Thyroid gland (tissue), 4 donors: Measurements from ENCODE around the gene TBC1D1.

Experiments used
- POLR2A ChIP-seq, 2 donors: fragments of 450-650 bp; IDR thresholded peaks; one replicate each; pipeline ENCODE4 v1.6.1; 2017; ENCODE audit warnings: antibody characterized with exemption in 2 of 2, mild to moderate bottlenecking in 2 of 2, moderate library complexity in 1 of 2
- TF ChIP-seq, protein P1 (sequence below), 6 experiments: fragments of 200-600 bp in 3 of 6; fragments of 450-650 bp in 3 of 6; sonication (generic) in 3 of 6; IDR thresholded peaks; one replicate each; pipeline ENCODE4 v1.5.1; 2016 to 2019; ENCODE audit warnings: antibody characterized with exemption in 6 of 6, mild to moderate bottlenecking in 2 of 6, inconsistent platforms in 1 of 6, moderate library complexity in 1 of 6

DNA sequence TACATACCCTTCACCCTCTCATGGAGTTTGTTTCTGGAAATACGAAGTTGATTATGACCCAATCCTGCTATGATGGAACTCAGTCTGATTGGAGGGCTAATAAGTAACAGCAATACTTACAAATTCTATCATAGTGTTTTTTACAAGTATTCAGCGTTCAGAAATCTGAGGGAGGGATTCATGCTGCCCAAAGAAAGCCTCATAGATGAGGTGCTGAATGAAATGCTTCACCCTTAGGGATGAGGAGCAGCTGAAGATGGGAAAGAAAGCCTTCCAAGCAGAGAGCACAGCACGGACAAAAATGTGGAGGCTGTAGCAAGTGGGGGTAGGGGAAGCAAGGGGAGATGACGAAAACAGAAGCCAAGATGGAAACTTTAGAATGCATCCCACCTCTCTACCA is 27.9 kb upstream of the TBC1D1 start:
- no peak for TF ChIP-seq POLR2A (IDR thresholded peaks at IDR 0.05)
- TF ChIP-seq, protein P1, sequence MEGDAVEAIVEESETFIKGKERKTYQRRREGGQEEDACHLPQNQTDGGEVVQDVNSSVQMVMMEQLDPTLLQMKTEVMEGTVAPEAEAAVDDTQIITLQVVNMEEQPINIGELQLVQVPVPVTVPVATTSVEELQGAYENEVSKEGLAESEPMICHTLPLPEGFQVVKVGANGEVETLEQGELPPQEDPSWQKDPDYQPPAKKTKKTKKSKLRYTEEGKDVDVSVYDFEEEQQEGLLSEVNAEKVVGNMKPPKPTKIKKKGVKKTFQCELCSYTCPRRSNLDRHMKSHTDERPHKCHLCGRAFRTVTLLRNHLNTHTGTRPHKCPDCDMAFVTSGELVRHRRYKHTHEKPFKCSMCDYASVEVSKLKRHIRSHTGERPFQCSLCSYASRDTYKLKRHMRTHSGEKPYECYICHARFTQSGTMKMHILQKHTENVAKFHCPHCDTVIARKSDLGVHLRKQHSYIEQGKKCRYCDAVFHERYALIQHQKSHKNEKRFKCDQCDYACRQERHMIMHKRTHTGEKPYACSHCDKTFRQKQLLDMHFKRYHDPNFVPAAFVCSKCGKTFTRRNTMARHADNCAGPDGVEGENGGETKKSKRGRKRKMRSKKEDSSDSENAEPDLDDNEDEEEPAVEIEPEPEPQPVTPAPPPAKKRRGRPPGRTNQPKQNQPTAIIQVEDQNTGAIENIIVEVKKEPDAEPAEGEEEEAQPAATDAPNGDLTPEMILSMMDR (IDR thresholded peaks at IDR 0.05) = no peak
